GM13976 (cell line): ENCODE measurements around the gene WWP2.
A peak's percentile ranks its signal among the peaks of the same experiment; 100 is the strongest.

Experiments used
- DNase-seq: peaks from one replicate; pipeline ENCODE4 v3.0.0; 2012; ENCODE audit warnings: low spot score
- CTCF ChIP-seq: IDR thresholded peaks from 2 replicates; pipeline ENCODE4 v1.5.1; 2012; ENCODE audit warnings: borderline replicate concordance, mild to moderate bottlenecking; ENCODE audit not compliant: insufficient read depth; ENCODE audit errors: extremely low read depth, missing control alignments, control extremely low read depth
- in situ Hi-C: fragments of 300-500 bp; cut with MboI; formaldehyde crosslinking; loops from one replicate; pipeline ENCODE4 v1.12.0; 2022; ENCODE audit warnings: low sequenced_read_pairs, mixed read lengths, inconsistent platforms; ENCODE audit not compliant: unreplicated experiment

Gene WWP2

GRCh38 chr16:69888005-69888590 lies 126.0 kb downstream of the WWP2 start:
- in situ Hi-C loops, result no loop called here
- no peak for TF ChIP-seq CTCF
- peak; percentile 30 for DNase-seq

- in situ Hi-C loops, result no loop called here
- DNase-seq, result no peak
Observed at GRCh38 chr16:69889295-69889964, 127.3 kb downstream of the WWP2 start.

GRCh38 chr16:69890114-69890891 lies 128.2 kb downstream of the WWP2 start:
- no peak for DNase-seq
- TF ChIP-seq CTCF, result no peak
- in situ Hi-C loops, result no loop called here

More at GRCh38 chr16:69889295-69889964, 127.3 kb downstream of the WWP2 start:
- no peak for TF ChIP-seq CTCF

GRCh38 chr16:69890892-69891282 lies 128.8 kb downstream of the WWP2 start:
- TF ChIP-seq CTCF, result no peak
- in situ Hi-C loops, result no loop called here
- no peak for DNase-seq

- in situ Hi-C loops, result no loop called here
- no peak for DNase-seq
- TF ChIP-seq CTCF, result no peak
Observed at GRCh38 chr16:69892378-69892777, 130.2 kb downstream of the WWP2 start.

- DNase-seq, result no peak
- in situ Hi-C loops, result no loop called here
- TF ChIP-seq CTCF, result no peak
Observed at GRCh38 chr16:69893106-69893505, 131.0 kb downstream of the WWP2 start.
